Cardiac muscle cell (in vitro differentiated cells and primary cell): ENCODE results near the gene NBEAL2. TPM values are rescaled to one million over a fixed set of nuclear protein-coding genes. Genes with fewer than 3 reads are reported as not detected.
"Not testable (repeated sequence)": the region's sequence is repeated elsewhere in the genome, so short reads cannot be mapped to it uniquely, and the experiment has no call there.

Experiments
- DNase-seq, 2 donors: peaks; one replicate each; pipeline versions ENCODE4 v3.0.0 to v3.0.0-alpha.2; 2010 to 2017; ENCODE audit warnings: low read depth in 1 of 2, low spot score in 1 of 2
- H3K27ac ChIP-seq: fragments of 200-600 bp; sonication (generic); 2 replicates; pipeline ENCODE4 v1.5.1; 2016
- H3K27me3 ChIP-seq: fragments of 200-600 bp; sonication (generic); 2 replicates; pipeline ENCODE4 v1.6.0; 2016; ENCODE audit warnings: control low read depth
- H3K36me3 ChIP-seq: fragments of 200-600 bp; sonication (generic); 2 replicates; pipeline ENCODE4 v1.5.1; 2016; ENCODE audit warnings: control low read depth
- H3K4me1 ChIP-seq: fragments of 200-600 bp; sonication (generic); 2 replicates; pipeline ENCODE4 v1.8.1; 2017; ENCODE audit warnings: low read depth, mild to moderate bottlenecking, mixed run types
- H3K4me3 ChIP-seq: fragments of 200-600 bp; sonication (generic); 2 replicates; pipeline ENCODE4 v1.5.1; 2016; ENCODE audit warnings: mild to moderate bottlenecking
- H3K9me3 ChIP-seq: fragments of 200-600 bp; sonication (generic); 2 replicates; pipeline ENCODE4 v1.5.1; 2017; ENCODE audit warnings: low read depth, mild to moderate bottlenecking, control low read depth
- polyA plus RNA-seq: library from polyadenylated mRNA; unstranded; fragments of >200 nt; fragmentation: Nextera tagmentation; extraction: Ambion mirVana; gene quantifications from 2 replicates; pipeline ENCODE4 v1.2.1, GENCODE V29; 2016
- total RNA-seq: library from RNA; depleted of rRNA; stranded (reverse); fragments of >200 nt; gene quantifications from 2 replicates; pipeline ENCODE4 v1.2.3, GENCODE V29; 2016
- TF ChIP-seq, protein P1 (sequence below): IDR thresholded peaks from 2 replicates; pipeline ENCODE4 v1.5.1; 2012; ENCODE audit warnings: low read depth, mild to moderate bottlenecking, low read length

Gene NBEAL2
- total and polyA plus RNA-seq, 2 experiments from 2014 or later, result 8.3 to 10.6 TPM

DNA sequence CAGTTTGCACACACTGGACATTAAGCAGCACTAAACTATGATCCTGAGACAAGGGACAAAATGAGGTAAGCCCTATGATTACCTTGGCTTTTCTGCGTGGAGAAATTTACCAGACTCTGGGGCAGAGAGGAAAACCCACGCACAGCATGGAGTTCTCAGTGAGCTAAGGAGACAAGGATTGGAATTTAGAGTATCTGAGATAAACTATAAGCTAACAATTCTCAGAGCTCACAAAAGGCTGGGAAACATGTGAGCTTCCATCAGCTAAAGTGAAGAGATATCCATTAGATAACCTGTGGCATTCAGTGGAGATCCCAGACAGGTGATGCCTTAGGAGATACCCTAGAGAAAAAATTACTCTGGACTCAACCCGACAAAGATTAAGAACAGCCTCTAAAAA lies 48.7 kb downstream of the NBEAL2 start:
- DNase-seq, result peak in 1 of 2 donors; percentile 13
- Histone ChIP-seq H3K4me3 (no peak overlapping the region), H3K4me1 (peaks cover 9% of the 10 kb centered on the region), H3K9me3 (no peaks in the 10 kb centered on the region), H3K27me3 (no peaks in the 10 kb centered on the region), H3K36me3 (peaks cover 3% of the 10 kb centered on the region), H3K27ac (peak overlapping the region; percentile 87)
- TF ChIP-seq, protein P1, sequence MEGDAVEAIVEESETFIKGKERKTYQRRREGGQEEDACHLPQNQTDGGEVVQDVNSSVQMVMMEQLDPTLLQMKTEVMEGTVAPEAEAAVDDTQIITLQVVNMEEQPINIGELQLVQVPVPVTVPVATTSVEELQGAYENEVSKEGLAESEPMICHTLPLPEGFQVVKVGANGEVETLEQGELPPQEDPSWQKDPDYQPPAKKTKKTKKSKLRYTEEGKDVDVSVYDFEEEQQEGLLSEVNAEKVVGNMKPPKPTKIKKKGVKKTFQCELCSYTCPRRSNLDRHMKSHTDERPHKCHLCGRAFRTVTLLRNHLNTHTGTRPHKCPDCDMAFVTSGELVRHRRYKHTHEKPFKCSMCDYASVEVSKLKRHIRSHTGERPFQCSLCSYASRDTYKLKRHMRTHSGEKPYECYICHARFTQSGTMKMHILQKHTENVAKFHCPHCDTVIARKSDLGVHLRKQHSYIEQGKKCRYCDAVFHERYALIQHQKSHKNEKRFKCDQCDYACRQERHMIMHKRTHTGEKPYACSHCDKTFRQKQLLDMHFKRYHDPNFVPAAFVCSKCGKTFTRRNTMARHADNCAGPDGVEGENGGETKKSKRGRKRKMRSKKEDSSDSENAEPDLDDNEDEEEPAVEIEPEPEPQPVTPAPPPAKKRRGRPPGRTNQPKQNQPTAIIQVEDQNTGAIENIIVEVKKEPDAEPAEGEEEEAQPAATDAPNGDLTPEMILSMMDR, result no peak

DNA sequence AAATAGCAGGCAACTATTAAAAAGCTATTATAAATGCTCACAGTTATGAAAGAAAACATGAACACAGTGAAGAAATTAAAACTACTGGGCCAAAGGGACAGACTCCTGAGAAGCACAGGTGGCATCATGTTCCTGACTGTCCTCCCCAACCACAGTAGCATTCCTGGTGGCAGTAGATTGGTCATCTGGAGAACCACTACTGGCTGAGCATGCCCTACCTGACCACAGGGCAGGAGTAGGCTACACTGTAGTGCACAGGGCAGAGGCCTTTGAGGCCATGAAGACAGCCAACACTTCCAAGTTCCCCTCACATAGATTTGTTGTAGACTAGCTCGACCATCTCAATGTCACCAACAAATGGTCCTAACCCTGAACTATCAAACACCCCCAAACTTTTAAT lies 49.2 kb downstream of the NBEAL2 start:
- DNase-seq, result no peak
- peak overlapping the region; percentile 87 for H3K27ac ChIP-seq
- peaks cover 9% of the 10 kb centered on the region for H3K4me1 ChIP-seq

GRCh38 chr3:47031041-47031440 lies 51.6 kb downstream of the NBEAL2 start:
- not testable (repeated sequence) for H3K4me3 ChIP-seq, H3K27me3 ChIP-seq, DNase-seq, H3K4me1 ChIP-seq, H3K9me3 ChIP-seq
- H3K36me3 ChIP-seq, result peaks cover 24% of the 10 kb centered on the region
- peak overlapping the region; percentile 41 for H3K27ac ChIP-seq

More for the DNA sequence above, 49.2 kb downstream of the NBEAL2 start:
- H3K27me3 ChIP-seq, result no peaks in the 10 kb centered on the region
- no peaks in the 10 kb centered on the region for H3K9me3 ChIP-seq
- H3K36me3 ChIP-seq, result peaks cover 3% of the 10 kb centered on the region
- TF ChIP-seq, protein P1, result no peak
- H3K4me3 ChIP-seq, result no peak overlapping the region

DNA sequence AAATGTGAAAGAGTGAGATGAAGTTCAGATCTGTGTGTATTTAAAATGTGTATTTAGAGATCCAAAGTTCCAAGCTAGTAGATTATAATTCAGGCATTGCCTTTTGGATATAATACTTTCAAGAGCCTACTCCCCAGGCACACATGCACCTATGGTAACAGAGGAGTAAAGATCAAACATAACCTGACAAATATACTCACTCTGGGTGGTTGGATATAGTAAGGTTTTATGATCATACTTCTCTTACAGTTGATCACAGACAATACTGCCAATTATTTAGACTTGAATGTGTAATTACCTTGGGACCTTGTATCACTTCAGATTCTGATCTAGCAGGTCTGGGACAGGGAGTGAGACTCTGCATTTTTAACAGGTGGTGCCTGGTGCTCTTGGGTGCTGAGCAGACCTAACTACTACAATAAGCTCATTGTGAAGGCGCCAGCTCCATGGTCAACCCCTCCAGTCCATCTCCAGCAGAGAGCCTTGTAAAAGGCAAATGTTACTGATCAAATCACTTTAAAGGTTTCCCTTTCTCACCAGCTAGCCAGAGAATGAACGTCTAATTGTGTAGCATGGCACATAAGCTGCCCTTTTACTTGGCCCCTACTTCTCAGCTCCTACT lies 55.5 kb downstream of the NBEAL2 start:
- TF ChIP-seq, protein P1, result no peak
- H3K4me1 ChIP-seq, result no peaks in the 10 kb centered on the region
- no peak overlapping the region for H3K4me3 ChIP-seq

DNA sequence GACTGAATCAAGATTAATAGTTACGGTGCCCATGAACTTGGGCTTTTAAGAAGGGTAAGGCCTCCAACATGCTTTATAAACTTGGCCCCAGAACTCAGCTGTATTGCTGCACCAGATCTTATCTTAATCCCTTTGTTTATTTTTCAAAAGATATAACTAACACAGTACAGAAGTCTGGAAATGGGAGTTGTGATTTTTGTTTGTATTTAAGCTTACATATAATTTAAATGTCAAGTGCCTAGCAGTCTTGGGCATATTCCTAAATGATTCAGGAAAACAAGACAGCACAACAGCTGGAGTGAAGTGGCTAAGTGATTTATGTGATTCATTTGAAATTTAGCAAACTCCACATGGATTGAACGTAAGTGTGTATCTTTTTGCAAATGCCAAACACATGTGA lies 56.2 kb downstream of the NBEAL2 start:
- peaks cover 48% of the 10 kb centered on the region for H3K36me3 ChIP-seq
- DNase-seq, result no peak
- TF ChIP-seq, protein P1, result no peak

More for the DNA sequence above, 55.5 kb downstream of the NBEAL2 start:
- Histone ChIP-seq H3K36me3 (peaks cover 41% of the 10 kb centered on the region), H3K9me3 (no peaks in the 10 kb centered on the region), H3K27ac (peak overlapping the region; percentile 17), H3K27me3 (no peaks in the 10 kb centered on the region)
- DNase-seq, result no peak

GRCh38 chr3:47036145-47036544 lies 56.7 kb downstream of the NBEAL2 start:
- no peak for DNase-seq
- peaks cover 53% of the 10 kb centered on the region for H3K36me3 ChIP-seq
- TF ChIP-seq, protein P1, result no peak

More for the DNA sequence above, 56.2 kb downstream of the NBEAL2 start:
- Histone ChIP-seq H3K9me3 (no peaks in the 10 kb centered on the region), H3K27me3 (no peaks in the 10 kb centered on the region), H3K27ac (peak overlapping the region; percentile 21), H3K4me1 (no peaks in the 10 kb centered on the region), H3K4me3 (no peak overlapping the region)

GRCh38 chr3:47037302-47037701 lies 57.8 kb downstream of the NBEAL2 start:
- H3K4me3 ChIP-seq, H3K9me3 ChIP-seq, DNase-seq, H3K27me3 ChIP-seq, H3K27ac ChIP-seq, H3K4me1 ChIP-seq: not testable (repeated sequence)
- peaks cover 63% of the 10 kb centered on the region for H3K36me3 ChIP-seq

More at GRCh38 chr3:47036145-47036544, 56.7 kb downstream of the NBEAL2 start:
- no peaks in the 10 kb centered on the region for H3K27me3 ChIP-seq
- no peak overlapping the region for H3K27ac ChIP-seq
- no peak overlapping the region for H3K4me3 ChIP-seq
- no peaks in the 10 kb centered on the region for H3K4me1 ChIP-seq
- H3K9me3 ChIP-seq, result no peaks in the 10 kb centered on the region
